IPS-15b (cell line): ENCODE results near the gene USPL1.

Experiments used
- H3K27me3 ChIP-seq: one replicate; pipeline ENCODE4 v1.6.1; 2013; ENCODE audit warnings: low read length; ENCODE audit not compliant: control insufficient read depth, insufficient read depth
- H3K36me3 ChIP-seq: one replicate; pipeline ENCODE4 v1.6.1; 2013; ENCODE audit warnings: low read length; ENCODE audit not compliant: control insufficient read depth, insufficient read depth
- H3K4me1 ChIP-seq: one replicate; pipeline ENCODE4 v1.6.1; 2013; ENCODE audit warnings: mild to moderate bottlenecking, low read length; ENCODE audit not compliant: control insufficient read depth, insufficient read depth
- H3K4me3 ChIP-seq: one replicate; pipeline ENCODE4 v1.5.1; 2013; ENCODE audit warnings: low read depth, low read length
- H3K9ac ChIP-seq: one replicate; pipeline ENCODE4 v1.6.1; 2013; ENCODE audit warnings: low read depth, mild to moderate bottlenecking, low read length
- H3K9me3 ChIP-seq: one replicate; pipeline ENCODE4 v1.6.1; 2013; ENCODE audit warnings: mild to moderate bottlenecking, low read length; ENCODE audit not compliant: control insufficient read depth, insufficient read depth

Gene USPL1

GRCh38 chr13:30704596-30704995, 86.9 kb downstream of the USPL1 start:
- H3K27me3 ChIP-seq: no peaks in the 10 kb centered on the region
- no peaks in the 10 kb centered on the region for H3K4me1 ChIP-seq
- H3K9ac ChIP-seq: no peak overlapping the region
- H3K9me3 ChIP-seq: no peaks in the 10 kb centered on the region
- no peak overlapping the region for H3K4me3 ChIP-seq
- H3K36me3 ChIP-seq: no peaks in the 10 kb centered on the region

GRCh38 chr13:30705680-30706079, 88.0 kb downstream of the USPL1 start:
- Histone ChIP-seq H3K27me3 (no peaks in the 10 kb centered on the region), H3K9me3 (no peaks in the 10 kb centered on the region), H3K4me3 (no peak overlapping the region), H3K36me3 (no peaks in the 10 kb centered on the region), H3K9ac (no peak overlapping the region), H3K4me1 (no peaks in the 10 kb centered on the region)

GRCh38 chr13:30708541-30708940, 90.8 kb downstream of the USPL1 start:
- H3K4me3 ChIP-seq: no peak overlapping the region
- no peaks in the 10 kb centered on the region for H3K36me3 ChIP-seq
- H3K9ac ChIP-seq: no peak overlapping the region
- H3K4me1 ChIP-seq: no peaks in the 10 kb centered on the region
- H3K9me3 ChIP-seq: no peaks in the 10 kb centered on the region
- no peaks in the 10 kb centered on the region for H3K27me3 ChIP-seq
